SHP77 treated with DMSO at 0.1 percent for 48 hours (cell line): ENCODE data around the gene GAP43.
A peak's percentile ranks its signal among the peaks of the same experiment; 100 is the strongest.

Experiments used
- DNase-seq: peaks from one replicate; lab custom pipeline; 2025; lab: John Stamatoyannopoulos, UW

The GAP43 gene

GRCh38 chr3:115662356-115662755, 39.0 kb downstream of the GAP43 start:
- no peak for DNase-seq

- no peak for DNase-seq
Observed at GRCh38 chr3:115663414-115663813, 40.1 kb downstream of the GAP43 start.

DNA sequence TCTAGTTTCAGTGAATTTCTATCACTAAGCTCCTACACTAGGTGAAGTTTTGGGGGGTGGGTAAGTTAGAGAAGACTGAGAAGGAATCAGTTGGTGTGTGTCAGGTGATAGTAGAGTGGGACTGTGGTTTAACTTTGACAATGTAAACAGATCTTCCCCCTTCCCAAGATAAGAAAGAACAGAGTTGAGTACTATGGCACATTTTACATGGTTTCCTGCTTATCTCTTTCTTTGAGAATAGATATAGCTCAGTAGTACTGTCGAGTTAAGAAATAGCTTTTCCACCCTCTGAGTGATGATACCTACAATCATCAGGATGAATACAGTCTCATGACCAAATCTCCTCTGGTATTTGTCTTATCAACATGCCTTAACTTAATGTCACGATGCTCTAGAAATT, 42.8 kb downstream of the GAP43 start:
- no peak for DNase-seq

DNA sequence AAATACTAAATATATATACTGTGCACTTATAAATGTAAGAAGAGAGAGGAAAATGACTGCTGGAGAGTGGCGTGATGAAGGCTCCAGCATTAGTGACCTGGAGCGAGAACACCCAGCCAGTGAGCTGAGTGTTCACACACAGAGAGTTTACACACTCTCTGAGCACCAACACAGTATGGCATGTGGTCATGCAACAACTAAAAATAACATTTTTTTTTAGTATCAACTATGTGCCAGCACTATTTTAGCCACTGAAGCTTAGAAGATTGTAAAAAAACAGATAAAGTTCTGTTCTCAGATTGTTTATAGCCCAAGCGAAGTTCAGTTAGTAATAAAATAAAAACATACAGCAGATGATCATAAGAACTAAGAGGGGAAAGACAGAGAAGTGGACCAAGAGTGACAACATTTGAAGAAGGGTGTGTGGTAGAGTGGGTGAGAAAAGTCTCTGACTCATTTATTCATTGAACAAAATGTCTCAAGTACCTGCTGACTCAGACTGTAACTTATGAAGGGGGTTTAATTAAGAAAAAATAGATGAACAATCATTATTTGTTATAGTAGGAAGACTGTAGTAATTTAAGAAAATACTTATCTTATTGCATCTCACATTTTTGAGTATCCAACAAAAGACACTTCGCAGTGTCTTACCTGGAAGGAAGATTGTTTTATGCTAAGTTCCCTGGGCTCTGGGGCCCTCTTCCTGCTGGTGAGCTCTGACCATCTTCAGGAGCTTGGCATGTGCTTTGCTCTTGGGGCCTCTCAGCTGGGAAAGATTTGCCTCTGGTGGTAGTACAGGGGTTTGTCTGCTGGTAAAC, 43.8 kb downstream of the GAP43 start:
- no peak for DNase-seq

DNA sequence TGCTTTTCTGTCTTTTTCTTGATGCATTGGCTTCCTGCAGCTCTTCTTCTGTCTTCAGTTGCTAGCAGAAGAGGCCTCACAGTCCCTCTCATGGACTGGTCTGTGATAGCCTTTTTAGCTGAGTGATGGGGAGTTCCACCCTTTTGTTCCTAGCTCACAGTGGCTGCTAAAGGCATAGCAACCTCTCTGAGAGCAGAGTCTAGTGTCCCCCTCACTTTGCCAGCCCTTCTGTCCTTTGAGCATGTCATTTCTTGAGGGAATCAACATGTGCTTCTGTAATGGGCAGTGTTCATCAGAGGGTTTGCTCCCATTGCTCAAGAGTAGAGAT, 44.4 kb downstream of the GAP43 start:
- DNase-seq: no peak

GRCh38 chr3:115670911-115671310, 47.6 kb downstream of the GAP43 start:
- no peak for DNase-seq

DNA sequence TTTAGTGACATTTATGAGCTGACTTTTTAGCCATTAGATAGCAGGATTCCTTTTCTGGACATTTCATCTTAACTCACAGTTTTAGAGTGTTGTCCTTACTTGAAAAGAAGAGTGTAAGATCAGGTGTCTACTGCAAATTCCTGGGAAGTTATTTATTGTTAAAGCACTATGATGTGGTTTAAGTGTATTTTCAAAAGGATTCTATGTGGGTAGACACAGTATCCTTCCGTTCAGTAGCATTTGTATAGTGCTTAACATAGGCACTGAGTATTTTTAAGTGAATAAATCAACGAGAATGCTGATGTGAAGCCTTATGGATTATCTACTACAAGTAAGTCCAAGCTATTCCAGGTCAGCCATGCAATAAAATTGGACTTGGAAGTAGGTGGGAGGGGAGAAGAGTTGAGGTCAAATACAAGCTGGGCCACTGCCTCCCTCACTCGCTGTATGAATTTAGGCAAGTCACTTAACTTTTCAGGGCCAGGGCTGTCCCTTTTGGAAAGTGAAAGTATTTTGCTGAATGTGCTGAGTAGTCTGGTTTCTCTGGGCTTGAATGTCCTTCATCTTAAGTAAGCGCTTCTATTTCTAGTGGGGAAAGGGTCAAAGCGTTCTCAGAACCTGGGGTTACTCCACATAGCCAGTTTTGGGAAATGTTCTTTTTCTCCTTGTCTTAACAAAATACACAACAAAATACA, 48.6 kb downstream of the GAP43 start:
- DNase-seq: no peak

DNA sequence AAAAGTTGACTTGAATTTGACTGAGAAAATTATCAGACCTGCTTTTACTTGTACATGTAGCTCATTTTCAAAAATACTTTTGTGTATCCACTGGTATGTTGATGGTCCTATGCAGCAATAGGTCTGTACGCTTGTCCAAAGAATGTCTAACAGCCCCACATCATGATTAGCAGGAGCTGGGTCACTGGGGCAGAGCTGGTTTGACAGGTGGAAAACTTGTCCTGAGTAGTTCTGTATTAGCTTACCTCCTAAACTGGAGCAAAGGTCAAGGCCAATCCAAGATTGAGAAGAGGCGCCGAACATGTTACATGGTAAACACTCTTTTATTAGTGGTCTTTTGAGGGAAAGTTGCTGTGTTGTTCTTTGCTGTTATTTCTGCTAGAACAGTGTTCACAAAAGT, 50.6 kb downstream of the GAP43 start:
- DNase-seq: no peak

- no peak for DNase-seq
Observed at GRCh38 chr3:115676336-115676735, 53.0 kb downstream of the GAP43 start.

DNA sequence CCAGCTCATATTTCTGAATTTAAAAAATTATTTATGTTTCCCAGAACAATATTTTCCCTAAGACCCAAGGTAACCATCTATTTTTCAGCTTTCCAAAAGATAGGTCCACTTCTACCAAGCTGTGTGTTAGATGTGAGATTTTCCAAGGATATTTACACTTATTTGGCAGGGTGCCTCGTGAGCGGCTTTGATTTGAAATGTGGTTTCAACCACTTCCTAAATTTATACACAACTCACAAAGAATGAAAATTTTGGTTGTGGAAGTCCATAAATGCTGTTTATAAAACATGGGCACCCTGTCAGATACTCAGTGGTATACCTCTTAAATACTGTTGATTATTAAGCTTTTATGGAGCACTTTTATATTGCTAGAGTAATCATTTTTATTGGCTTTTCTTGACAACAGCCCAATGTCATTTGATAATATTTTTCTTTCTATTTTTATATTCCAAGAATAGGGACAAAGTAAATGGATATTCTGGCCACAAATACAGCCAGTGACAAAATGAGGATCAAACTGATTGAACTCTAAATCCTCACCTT, 57.6 kb downstream of the GAP43 start:
- no peak for DNase-seq

- DNase-seq: no peak
Observed at GRCh38 chr3:115681736-115682135, 58.4 kb downstream of the GAP43 start.

DNA sequence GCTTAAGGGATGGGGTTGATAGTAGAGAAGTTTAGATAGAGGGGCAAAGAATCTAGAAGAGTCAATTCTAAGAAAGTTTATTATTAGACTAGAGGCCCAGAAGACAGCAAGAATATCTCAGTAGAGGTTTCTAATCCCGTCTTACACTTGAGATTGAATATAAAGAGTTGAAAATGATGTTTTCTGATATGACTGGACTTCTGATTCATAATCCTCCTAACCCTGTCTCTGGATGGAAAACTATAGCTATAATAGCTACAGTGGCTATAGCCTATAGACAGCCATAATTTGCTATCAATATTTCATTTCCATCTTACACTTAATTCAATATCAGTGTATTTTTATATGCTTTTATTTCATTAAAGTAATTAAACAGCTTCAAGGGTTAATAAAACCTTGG, 60.0 kb downstream of the GAP43 start:
- DNase-seq: no peak

GRCh38 chr3:115683773-115684172, 60.5 kb downstream of the GAP43 start:
- no peak for DNase-seq

GRCh38 chr3:115685097-115685496, 61.8 kb downstream of the GAP43 start:
- no peak for DNase-seq

- DNase-seq: no peak
Observed at GRCh38 chr3:115687721-115688120, 64.4 kb downstream of the GAP43 start.

DNA sequence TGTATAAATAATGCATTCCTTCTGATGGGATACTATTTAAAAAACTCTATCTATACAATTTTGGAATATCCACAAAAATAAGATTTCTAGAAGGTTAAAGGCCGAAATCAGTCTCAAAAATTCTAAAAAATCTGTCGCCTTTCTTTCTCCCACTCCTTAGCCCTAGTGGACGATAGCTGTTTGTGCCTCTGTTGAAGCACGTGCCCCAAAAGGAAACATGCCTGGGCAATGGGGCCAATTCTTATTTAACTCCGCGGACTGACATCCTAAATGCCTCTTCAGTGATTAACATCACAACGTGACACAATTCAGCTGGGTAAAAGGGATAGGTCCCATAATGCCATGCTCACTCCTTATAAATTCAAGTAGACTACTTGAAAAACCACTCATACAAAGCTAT, 65.1 kb downstream of the GAP43 start:
- DNase-seq: no peak

DNA sequence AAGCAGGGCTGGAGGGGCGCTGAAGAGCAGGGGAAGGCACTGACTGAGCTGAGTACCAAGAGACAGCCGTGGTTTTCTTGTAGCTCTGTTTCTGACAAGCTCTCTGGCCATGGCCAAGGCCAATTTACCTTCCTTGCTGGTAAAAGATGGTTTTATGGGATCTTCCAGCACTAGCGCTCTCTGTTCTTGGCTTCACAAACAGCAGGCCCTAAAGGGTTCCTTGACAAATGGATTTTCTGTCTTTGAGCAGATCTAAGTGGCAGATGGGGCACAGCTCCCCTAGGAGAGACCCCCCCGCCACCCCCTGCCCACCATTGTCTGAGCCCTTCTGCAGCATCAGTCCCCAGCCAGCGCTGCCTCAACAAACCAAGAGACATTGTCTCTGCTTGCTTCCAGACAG, 66.6 kb downstream of the GAP43 start:
- DNase-seq: no peak

GRCh38 chr3:115691964-115692363, 68.7 kb downstream of the GAP43 start:
- no peak for DNase-seq

DNA sequence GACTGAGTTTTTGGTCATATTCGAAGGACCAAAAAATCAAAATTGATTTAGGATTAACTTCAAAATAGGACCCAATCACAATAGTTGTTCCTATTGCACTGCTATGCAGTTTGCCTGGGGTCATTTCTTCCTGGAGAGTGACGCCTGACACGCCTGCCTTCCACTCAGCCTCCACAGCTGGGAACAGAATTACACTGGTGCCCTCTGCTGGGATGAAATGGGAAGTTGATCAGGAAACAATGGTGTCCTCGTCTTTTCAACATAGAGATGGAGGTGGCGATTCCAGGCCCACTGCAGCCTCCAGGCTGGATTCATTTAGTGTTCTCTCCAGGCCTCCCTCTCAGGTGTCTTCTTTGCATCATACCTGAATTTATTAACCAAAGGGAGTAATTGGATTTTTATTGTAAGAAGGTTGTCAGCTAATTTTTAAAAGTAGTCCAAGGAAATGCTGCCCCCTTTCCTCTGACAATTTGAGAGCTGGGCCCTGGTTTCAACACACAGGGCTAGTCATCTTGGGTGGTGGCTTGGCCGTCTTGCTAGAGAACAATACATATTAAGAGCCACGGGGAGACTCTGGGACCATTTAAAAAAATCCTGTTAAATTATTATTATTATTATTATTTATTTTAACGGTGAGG, 69.7 kb downstream of the GAP43 start:
- DNase-seq: peak; percentile 85

- DNase-seq: peak; percentile 81
Observed at GRCh38 chr3:115693868-115694267, 70.6 kb downstream of the GAP43 start.

DNA sequence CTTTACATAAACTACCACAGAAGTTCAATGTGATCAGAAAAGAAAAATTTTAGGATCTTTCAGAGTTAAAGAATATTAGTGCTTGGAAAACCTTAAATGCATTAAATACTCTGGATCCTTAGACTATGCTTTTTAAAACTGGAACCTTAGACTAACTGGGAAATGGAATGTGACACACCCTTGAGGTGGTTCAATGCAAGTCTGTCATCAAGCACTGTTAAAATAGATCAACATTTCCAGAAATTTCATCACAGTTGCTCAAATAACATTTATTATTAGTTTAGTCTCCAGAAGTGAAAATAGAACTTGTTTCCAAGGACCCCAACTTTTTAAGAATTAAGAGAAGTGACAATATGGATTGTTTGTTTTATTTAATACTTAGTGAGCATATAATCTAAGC, 71.8 kb downstream of the GAP43 start:
- DNase-seq: no peak

DNA sequence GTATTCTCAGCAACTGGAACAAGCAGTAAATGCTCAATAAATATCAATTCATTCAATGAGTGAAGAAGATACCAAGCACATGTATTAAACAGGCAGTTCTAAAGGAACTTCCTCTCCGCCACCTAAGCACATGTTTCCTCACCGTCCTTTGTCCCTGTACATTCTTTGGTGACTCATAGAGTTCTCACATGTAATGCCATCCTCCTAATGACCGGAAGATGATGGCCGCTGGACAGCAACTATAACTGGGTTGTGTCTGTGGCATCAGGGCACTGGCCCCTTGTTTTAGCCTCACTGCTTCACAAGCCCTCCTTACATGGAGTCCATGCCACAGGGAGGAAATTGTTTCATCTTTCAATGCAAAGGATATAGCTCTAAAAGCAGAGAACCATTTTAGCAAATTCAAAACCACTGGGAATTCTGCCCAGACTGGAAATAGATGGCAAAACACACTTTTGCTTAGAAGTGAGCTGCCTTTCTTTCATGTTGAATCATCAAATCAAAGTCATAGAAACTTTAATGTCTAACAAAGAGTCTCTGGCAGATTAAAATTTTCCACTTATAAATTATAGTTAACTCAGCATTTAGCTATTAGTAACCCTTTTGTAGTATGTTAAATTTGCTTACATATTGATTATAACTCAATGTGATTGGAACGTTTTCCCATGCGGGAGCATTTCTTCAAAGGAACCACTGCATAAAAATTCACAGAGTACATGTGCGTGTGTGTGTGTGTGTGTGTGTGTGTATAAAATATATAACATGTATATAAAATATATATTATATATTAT, 74.1 kb downstream of the GAP43 start:
- DNase-seq: no peak
